ENCODE data around the gene KCNK2.

Gene KCNK2, protein sequence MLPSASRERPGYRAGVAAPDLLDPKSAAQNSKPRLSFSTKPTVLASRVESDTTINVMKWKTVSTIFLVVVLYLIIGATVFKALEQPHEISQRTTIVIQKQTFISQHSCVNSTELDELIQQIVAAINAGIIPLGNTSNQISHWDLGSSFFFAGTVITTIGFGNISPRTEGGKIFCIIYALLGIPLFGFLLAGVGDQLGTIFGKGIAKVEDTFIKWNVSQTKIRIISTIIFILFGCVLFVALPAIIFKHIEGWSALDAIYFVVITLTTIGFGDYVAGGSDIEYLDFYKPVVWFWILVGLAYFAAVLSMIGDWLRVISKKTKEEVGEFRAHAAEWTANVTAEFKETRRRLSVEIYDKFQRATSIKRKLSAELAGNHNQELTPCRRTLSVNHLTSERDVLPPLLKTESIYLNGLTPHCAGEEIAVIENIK

GRCh38 chr1:215082532-215083382, at the start of gene KCNK2:
KCNK2 (plus strand) TSS chr1:215082737; CDS start chr1:215083386, 649 bp downstream.
- no peak for DNase-seq

DNA sequence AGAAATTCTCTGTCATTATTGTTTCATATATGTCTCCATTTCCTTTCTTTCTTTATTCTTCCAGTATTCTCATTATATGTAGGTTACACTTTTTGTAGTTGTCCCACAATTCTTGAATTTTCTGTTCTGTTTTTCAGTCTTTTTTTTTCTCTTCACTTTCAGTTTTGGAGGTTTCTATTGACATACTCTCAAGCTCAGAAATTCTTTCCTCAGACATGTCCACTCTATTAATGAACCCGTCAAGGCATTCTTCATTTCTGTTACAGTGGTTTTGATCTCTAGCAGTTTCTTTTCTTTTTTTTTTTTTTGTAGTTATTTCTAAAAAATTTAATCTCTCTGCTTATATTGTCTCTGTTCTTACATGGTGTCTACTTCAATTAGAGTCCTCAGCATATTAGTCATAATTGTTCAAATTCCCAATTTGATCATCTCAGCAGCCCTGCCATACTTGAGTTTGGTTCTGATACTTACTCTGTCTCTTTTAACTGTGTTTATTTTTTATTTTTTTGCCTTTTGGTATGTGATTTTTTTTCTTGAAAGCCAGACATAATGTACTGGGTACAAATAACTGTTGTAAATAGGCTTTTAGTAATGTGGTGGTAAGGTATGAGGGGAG, 49.5 kb upstream of the KCNK2 start:
- DNase-seq = no peak

GRCh38 chr1:215040190-215040589, 42.3 kb upstream of the KCNK2 start:
- no peak for DNase-seq

GRCh38 chr1:215043401-215043800, 39.1 kb upstream of the KCNK2 start:
- DNase-seq = no peak

GRCh38 chr1:215044151-215044550, 38.4 kb upstream of the KCNK2 start:
- no peak for DNase-seq

DNA sequence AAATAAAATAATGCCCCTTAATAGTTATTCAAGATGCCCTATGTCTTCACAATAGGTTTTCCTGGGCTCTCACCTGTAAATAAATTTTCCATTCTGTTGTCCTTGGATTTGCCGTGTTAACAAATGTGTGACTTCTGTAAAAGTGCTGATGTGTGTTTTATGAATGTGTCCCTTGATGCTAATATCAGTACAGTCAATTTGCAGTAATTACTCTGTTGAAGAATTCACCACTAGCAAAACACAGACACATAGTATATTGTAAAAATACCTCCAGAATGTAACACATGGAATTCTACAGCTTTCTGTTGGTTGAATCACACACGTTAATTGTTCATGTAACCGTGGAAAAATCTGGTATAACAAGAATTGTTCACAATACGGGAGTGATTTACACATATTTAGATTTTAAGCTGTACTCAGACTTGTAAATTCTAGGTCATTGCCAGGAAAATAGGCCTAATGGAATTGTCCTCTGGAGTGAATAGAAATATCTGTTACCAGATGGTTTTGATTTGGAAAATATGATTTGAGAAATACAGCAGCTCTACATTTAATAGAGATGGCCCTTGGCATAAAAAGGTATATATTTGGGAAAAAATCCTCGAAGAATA, 36.7 kb upstream of the KCNK2 start:
- DNase-seq = no peak

- no peak for DNase-seq
Measured at GRCh38 chr1:215052256-215053015, 30.1 kb upstream of the KCNK2 start.

DNA sequence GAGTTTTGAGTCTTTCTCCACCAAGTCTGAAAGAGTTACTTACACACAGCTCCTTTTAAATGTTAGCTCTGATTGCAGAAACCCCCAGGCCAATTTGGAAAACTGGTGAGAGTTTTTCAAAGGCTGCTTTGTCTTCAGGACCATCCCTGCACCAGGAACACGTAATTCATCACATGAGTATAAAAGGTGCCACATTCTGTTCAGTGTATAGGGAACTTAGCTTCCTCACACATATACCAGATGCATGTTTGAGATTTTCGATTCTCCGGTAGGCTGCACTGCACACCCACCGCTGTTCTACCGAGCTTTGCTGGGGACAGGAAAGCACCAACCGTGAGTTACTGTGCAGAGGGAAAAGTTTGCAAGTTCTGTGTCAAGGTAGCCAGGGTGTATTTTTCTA, 28.3 kb upstream of the KCNK2 start:
- DNase-seq = no peak

GRCh38 chr1:215055281-215055935, 27.1 kb upstream of the KCNK2 start:
- no peak for DNase-seq

DNA sequence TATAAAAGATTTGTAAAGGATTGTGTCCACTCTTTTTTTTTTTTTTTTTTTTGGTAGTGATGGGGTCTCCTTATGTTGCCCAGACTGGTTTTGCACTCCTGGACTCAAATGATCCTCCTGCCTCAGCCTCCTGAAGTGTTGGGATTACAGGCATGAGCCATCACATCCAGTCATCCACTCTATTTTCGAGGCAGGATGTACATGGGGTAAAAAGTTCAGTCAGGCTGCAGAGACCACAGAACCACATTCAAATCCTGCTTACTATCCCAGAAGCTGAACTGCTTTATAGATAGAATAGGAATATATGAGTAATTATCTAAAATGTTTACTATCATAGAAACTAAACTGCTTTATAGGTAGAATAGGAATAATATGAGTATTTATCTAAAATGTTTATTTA, 26.0 kb upstream of the KCNK2 start:
- DNase-seq = no peak

- DNase-seq = no peak
Measured at GRCh38 chr1:215059947-215060346, 22.6 kb upstream of the KCNK2 start.

GRCh38 chr1:215064327-215064726, 18.2 kb upstream of the KCNK2 start:
- DNase-seq = no peak

GRCh38 chr1:215071078-215071477, 11.5 kb upstream of the KCNK2 start:
- no peak for DNase-seq

DNA sequence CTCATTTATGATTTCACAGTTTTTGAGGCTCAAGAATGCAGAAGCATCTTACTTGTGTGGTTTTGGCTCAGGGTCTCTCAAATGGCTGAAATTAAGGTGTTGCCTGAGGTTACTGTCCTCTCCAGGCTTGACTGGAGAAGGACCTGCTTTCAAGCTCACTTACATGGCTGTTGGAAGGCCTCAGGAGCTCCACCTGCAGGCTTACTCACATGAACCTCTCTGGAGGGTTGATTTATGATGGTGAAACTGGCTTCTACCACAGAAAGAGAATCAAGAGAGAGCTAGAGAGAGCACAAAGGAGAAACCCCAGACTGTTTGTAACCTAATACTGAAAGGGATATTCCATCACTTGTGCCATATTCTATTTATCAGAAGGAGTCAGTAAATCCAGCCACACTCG, 6.2 kb upstream of the KCNK2 start:
- no peak for DNase-seq

DNA sequence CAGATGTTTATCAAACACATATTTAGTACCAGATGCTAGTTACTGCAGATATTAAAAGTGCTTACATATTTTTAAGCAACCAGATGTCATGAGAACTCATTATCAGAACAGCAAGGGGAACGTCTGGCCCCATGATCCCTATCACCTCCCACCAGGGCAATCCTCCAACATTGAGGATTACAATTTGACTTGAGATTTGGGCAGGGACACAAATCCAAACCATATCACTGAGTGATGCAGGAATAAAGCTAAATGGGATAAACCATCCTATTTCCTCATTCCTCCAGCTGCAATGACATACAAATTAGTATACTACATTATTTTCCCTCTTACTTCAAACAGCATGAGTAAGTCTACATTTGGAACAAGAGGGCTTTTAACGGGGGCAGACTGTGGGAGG, 3.1 kb upstream of the KCNK2 start:
- DNase-seq = no peak

- no peak for DNase-seq
Measured at GRCh38 chr1:215081661-215082531, 641 bp upstream of the KCNK2 start.

GRCh38 chr1:215083383-215083961, 935 bp downstream of the KCNK2 start:
- DNase-seq = no peak

GRCh38 chr1:215084621-215085020, 2.1 kb downstream of the KCNK2 start:
- DNase-seq = no peak

DNA sequence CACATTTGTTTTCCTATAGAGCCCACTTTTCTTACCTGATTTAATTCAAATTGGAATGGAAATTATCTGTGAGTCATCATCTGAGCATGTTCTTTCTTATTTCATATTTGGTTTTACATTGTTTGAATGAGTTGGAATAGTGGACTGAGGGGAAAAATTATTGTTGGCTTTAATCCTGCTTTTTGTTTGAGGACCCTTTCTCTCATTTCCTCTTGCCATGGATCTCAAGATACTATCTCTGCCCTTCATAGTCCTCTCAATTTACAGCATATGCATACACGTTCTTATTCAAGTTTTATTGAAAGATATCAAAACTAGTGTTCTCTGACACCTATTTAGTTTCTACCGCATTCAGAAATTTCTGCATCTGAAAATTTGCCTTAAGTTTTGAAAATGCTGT, 5.1 kb downstream of the KCNK2 start:
- DNase-seq = no peak

DNA sequence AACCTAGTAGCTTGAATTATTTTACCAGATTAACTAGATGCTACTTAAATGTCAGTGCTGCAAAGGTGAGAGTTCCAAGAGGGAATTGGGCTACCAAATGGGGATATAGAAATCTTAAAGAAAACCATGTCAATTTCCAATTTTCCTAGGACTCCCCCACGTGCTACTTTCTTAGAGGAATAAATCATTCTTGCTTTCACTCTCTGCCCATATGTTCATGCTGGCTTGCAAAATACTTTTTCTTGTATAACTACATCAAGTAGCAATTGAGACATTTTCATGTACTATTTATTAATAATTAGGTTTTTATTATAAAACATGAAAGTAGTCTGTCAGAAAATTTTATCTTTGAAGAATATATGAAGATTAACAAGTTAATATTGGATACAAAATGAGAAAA, 11.8 kb downstream of the KCNK2 start:
- no peak for DNase-seq
